HG02973 (cell line): ENCODE data around the gene FOXA3.
"Not testable (repeated sequence)": the region's sequence is repeated elsewhere in the genome, so short reads cannot be mapped to it uniquely, and the experiment has no call there.

Experiments used
- ATAC-seq: cut with Tn5 transposase; IDR thresholded peaks from one replicate; pipeline ENCODE4 v1.9.1; 2021; ENCODE audit warnings: moderate library complexity; ENCODE audit not compliant: unreplicated experiment

FOXA3 gene

GRCh38 chr19:45887200-45887710, 23.1 kb downstream of the FOXA3 start:
- no peak for ATAC-seq

- no peak for ATAC-seq
Observed at GRCh38 chr19:45889210-45889885, 25.2 kb downstream of the FOXA3 start.

GRCh38 chr19:45890877-45891276, 26.8 kb downstream of the FOXA3 start:
- no peak for ATAC-seq

- ATAC-seq: no peak
Observed at GRCh38 chr19:45895519-45895972, 31.4 kb downstream of the FOXA3 start.

GRCh38 chr19:45895983-45896599, 32.0 kb downstream of the FOXA3 start:
- not testable (repeated sequence) for ATAC-seq

GRCh38 chr19:45897261-45897812, 33.2 kb downstream of the FOXA3 start:
- no peak for ATAC-seq

- ATAC-seq: no peak
Observed at GRCh38 chr19:45899253-45899652, 35.1 kb downstream of the FOXA3 start.

- ATAC-seq: no peak
Observed at GRCh38 chr19:45899919-45900589, 35.9 kb downstream of the FOXA3 start.

GRCh38 chr19:45900738-45901431, 36.8 kb downstream of the FOXA3 start:
- ATAC-seq: no peak

- no peak for ATAC-seq
Observed at GRCh38 chr19:45901432-45901911, 37.3 kb downstream of the FOXA3 start.

- ATAC-seq: no peak
Observed at GRCh38 chr19:45901912-45902650, 38.0 kb downstream of the FOXA3 start, which contains the start of gene MYPOP. TSS of gene MYPOP (minus strand) at chr19:45902613. CDS start at chr19:45901773, 840 bp downstream.

GRCh38 chr19:45902651-45903625, 38.8 kb downstream of the FOXA3 start:
- peak; percentile 82 for ATAC-seq

- no peak for ATAC-seq
Observed at GRCh38 chr19:45905011-45905410, 40.9 kb downstream of the FOXA3 start.

GRCh38 chr19:45906221-45906620, 42.1 kb downstream of the FOXA3 start:
- ATAC-seq: no peak

GRCh38 chr19:45908956-45909355, 44.8 kb downstream of the FOXA3 start:
- ATAC-seq: no peak

- no peak for ATAC-seq
Observed at GRCh38 chr19:45911291-45911690, 47.2 kb downstream of the FOXA3 start.

- ATAC-seq: no peak
Observed at GRCh38 chr19:45913874-45914830, 50.0 kb downstream of the FOXA3 start, which contains the start of gene NANOS2. TSS of gene NANOS2 (minus strand) at chr19:45914778. CDS start at chr19:45914693, 85 bp downstream.
